ENCODE data around the gene SOX10. TPM values are rescaled to one million over a fixed set of nuclear protein-coding genes. Genes with fewer than 3 reads are reported as not detected.

SOX10 gene
- total RNA-seq, 4 donors from 2014 or later: 7.8 to 45.2 (median 29.7) TPM

DNA sequence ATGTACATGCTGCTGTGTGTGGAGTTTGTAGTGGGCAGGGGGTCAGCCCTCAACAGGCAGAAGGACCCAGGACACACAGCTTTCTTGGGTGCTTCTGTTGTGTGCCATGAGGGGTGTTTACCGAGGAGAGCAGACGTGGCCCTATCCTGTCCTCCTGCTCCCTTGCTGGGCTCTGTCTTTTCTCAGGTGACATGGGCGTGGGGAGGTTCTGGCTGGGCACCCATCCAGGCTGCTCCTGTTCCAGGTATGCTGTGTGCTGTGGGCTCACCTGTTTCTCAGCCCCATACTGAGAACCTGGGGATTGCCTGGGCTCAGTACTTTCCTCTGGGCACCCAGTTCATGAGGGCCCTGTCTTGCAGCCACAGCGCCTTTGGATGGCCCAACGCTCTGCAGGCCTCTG, 55.0 kb downstream of the SOX10 start:
- intact Hi-C loops (cut with DNase I; ENCODE audit: low total_unique reads): no loop called here
- 63 to 70% methylated on average over 3 to 5 of the region's 5 CpGs for WGBS, 2 donors
- DNase-seq (ENCODE audit: low spot score in 2 of 2): no peak

GRCh38 chr22:37927637-37927936, 56.8 kb downstream of the SOX10 start:
- WGBS, 2 donors: 98 to 99% methylated on average over 5 of the region's 5 CpGs
- TF ChIP-seq POLR2A (IDR thresholded peaks at IDR 0.05) (no peak), CTCF (IDR thresholded peaks at IDR 0.05) (no peak)
- intact Hi-C loops (cut with DNase I; ENCODE audit: low total_unique reads): no loop called here
- no peak for DNase-seq (ENCODE audit: low spot score in 2 of 2)
- no peak overlapping the region for H3K4me3 ChIP-seq (ENCODE audit: low read depth, poor library complexity, severe bottlenecking)

More for the DNA sequence above, 55.0 kb downstream of the SOX10 start:
- no peak overlapping the region for H3K4me3 ChIP-seq (ENCODE audit: low read depth, poor library complexity, severe bottlenecking)
- TF ChIP-seq CTCF (IDR thresholded peaks at IDR 0.05) (no peak), POLR2A (IDR thresholded peaks at IDR 0.05) (no peak)

DNA sequence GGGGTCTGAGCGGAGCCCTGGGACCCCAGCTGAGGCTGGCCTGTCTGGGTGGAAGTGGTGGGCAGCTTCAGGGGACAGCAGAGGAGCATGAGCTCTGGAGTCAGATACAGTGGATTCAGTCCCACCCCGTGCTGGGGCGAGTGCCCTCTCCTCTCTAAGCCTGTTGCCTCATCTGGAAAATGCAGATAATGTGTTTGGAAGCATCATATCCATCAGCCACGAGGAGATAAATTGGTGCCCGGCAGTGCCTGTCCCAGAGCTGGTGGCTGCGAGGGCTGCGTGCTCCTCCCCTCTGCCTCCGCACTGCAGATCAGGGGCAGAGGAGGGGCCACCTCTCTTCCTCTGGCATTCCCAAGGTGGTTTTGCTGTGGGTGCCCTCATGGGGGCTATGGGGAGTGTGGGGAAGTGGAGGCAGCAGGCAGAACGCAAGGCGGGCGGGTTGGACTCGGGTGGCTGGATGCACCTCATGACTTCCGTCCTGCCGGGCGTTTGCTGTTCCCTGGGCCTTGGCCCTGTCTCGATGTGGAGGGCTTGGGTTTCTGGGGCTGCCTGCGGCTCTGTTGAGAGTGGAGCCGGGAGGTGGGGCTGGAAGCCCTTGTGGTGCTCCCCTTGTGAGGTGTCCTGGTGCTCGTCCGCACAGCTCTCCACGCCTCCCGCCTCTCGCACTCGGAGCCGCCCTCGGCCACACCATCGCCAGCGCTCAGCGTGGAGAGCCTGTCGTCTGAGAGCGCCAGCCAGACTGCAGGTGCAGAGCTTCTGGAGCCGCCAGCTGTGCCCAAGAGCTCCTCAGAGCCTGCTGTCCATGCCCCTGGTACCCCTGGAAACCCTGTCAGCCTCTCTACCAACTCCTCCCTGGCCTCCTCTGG, 57.4 kb downstream of the SOX10 start:
- no peak for DNase-seq (ENCODE audit: low spot score in 2 of 2)
- no peak overlapping the region for H3K4me3 ChIP-seq (ENCODE audit: low read depth, poor library complexity, severe bottlenecking)
- WGBS, 2 donors: 95% methylated on average over 29 to 30 of the region's 32 CpGs
- TF ChIP-seq POLR2A (IDR thresholded peaks at IDR 0.05): no peak
- no peak for TF ChIP-seq CTCF (IDR thresholded peaks at IDR 0.05)
- intact Hi-C loops (cut with DNase I; ENCODE audit: low total_unique reads): no loop called here

GRCh38 chr22:37926358-37926757, 58.0 kb downstream of the SOX10 start:
- intact Hi-C loops (cut with DNase I; ENCODE audit: low total_unique reads): no loop called here
- no peak for TF ChIP-seq CTCF (IDR thresholded peaks at IDR 0.05)
- TF ChIP-seq POLR2A (IDR thresholded peaks at IDR 0.05): no peak
- 90 to 96% methylated on average over 7 of the region's 7 CpGs for WGBS, 2 donors
- H3K4me3 ChIP-seq (ENCODE audit: low read depth, poor library complexity, severe bottlenecking): no peak overlapping the region
- no peak for DNase-seq (ENCODE audit: low spot score in 2 of 2)

DNA sequence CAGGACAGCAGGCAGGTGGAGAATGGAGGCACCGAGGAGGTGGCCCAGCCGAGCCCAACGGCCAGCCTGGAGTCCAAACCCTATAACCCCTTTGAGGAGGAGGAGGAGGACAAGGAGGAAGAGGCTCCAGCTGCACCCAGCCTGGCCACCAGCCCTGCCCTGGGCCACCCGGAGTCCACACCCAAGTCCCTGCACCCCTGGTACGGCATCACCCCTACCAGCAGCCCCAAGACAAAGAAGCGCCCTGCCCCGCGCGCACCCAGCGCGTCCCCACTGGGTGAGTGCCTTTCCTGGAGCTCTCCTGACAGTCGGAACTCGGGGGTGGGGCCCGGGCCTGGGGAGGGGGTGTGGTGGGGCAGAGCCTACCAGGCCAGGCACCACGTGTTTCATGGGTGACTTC, 58.6 kb downstream of the SOX10 start:
- no peak for DNase-seq (ENCODE audit: low spot score in 2 of 2)
- intact Hi-C loops (cut with DNase I; ENCODE audit: low total_unique reads): no loop called here
- H3K4me3 ChIP-seq (ENCODE audit: low read depth, poor library complexity, severe bottlenecking): no peak overlapping the region
- WGBS, 2 donors: 76 to 82% methylated on average over 15 of the region's 15 CpGs
- TF ChIP-seq CTCF (IDR thresholded peaks at IDR 0.05): no peak
- no peak for TF ChIP-seq POLR2A (IDR thresholded peaks at IDR 0.05)

DNA sequence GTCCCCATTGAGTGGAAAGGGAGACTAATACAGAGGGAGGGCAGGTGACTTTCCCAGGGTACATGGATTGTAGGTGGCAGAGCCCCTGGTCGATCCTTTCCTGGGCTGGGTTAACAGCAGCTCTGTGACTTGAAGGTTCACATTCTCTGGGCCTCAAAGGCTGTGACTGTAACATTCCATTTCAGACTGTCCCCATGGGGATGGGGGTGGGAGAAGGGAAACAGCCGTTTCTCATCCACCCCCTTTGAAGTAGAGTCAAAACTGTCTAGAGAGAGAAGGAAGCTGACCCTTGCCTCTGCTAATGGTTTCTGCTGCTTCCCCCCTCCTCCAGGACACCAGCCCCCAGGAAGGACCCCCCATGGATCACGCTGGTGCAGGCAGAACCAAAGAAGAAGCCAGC, 59.0 kb downstream of the SOX10 start:
- H3K4me3 ChIP-seq (ENCODE audit: low read depth, poor library complexity, severe bottlenecking): no peak overlapping the region
- no peak for DNase-seq (ENCODE audit: low spot score in 2 of 2)
- TF ChIP-seq CTCF (IDR thresholded peaks at IDR 0.05) (no peak), POLR2A (IDR thresholded peaks at IDR 0.05) (no peak)
- WGBS, 2 donors: 60 to 74% methylated on average over 3 of the region's 3 CpGs
- intact Hi-C loops (cut with DNase I; ENCODE audit: low total_unique reads): no loop called here
